Fibroblast of lung (primary cell): ENCODE data around the gene GMPR. TPM values are rescaled to one million over a fixed set of nuclear protein-coding genes. Genes with fewer than 3 reads are reported as not detected.
"Not testable (repeated sequence)": the region's sequence is repeated elsewhere in the genome, so short reads cannot be mapped to it uniquely, and the experiment has no call there.

ENCODE experiments used
- DNase-seq, 2 donors: peaks; one replicate each; pipeline versions ENCODE4 v3.0.0 to v3.0.0-alpha.2; 2010; ENCODE audit warnings: low read depth in 2 of 2
- H2AFZ ChIP-seq: 2 replicates; pipeline ENCODE4 v1.5.1; 2012; ENCODE audit warnings: low read length, control low read depth, inconsistent platforms
- H3K27ac ChIP-seq: 2 replicates; pipeline ENCODE4 v1.5.1; 2011; ENCODE audit warnings: low read length, control low read depth; ENCODE audit not compliant: insufficient read depth
- H3K27me3 ChIP-seq: 2 replicates; pipeline ENCODE4 v1.5.1; 2011; ENCODE audit warnings: mild to moderate bottlenecking, low read length; ENCODE audit not compliant: control insufficient read depth, insufficient read depth
- H3K36me3 ChIP-seq: 2 replicates; pipeline ENCODE4 v1.5.1; 2011; ENCODE audit warnings: low read length; ENCODE audit not compliant: control insufficient read depth, insufficient read depth
- H3K4me1 ChIP-seq: 2 replicates; pipeline ENCODE4 v1.5.1; 2011; ENCODE audit warnings: low read length; ENCODE audit not compliant: control insufficient read depth, insufficient read depth; ENCODE audit errors: extremely low read depth
- H3K4me2 ChIP-seq: 2 replicates; pipeline ENCODE4 v1.5.1; 2011; ENCODE audit warnings: low read length, control low read depth; ENCODE audit not compliant: insufficient read depth; ENCODE audit errors: extremely low read depth
- H3K4me3 ChIP-seq, 4 experiments: fragments of 200-600 bp in 1 of 4; sonication (generic) in 1 of 4; replicated peaks in 1 of 4; 2 replicates each; pipeline ENCODE4 v1.5.1; 2011 to 2016; ENCODE audit warnings: low read length in 4 of 4, low read depth in 3 of 4, mild to moderate bottlenecking in 3 of 4, control low read depth in 2 of 4, inconsistent platforms in 1 of 4, mixed read lengths in 1 of 4; ENCODE audit not compliant: insufficient read depth in 1 of 4; ENCODE audit errors: control extremely low read depth in 1 of 4
- H3K79me2 ChIP-seq: 2 replicates; pipeline ENCODE4 v1.5.1; 2012; ENCODE audit warnings: mild to moderate bottlenecking, low read length, inconsistent platforms; ENCODE audit not compliant: control insufficient read depth, insufficient read depth
- H3K9ac ChIP-seq: 2 replicates; pipeline ENCODE4 v1.5.1; 2011; ENCODE audit warnings: mild to moderate bottlenecking, low read length, control low read depth; ENCODE audit not compliant: insufficient read depth
- H3K9me3 ChIP-seq: 2 replicates; pipeline ENCODE4 v1.5.1; 2012; ENCODE audit warnings: low read depth, low read length; ENCODE audit not compliant: control insufficient read depth, insufficient read depth
- H4K20me1 ChIP-seq: 2 replicates; pipeline ENCODE4 v1.5.1; 2011; ENCODE audit warnings: low read length; ENCODE audit not compliant: control insufficient read depth, insufficient read depth; ENCODE audit errors: extremely low read depth
- CTCF ChIP-seq, 2 donors: IDR thresholded peaks in 1 of 2; conservative IDR thresholded peaks in 1 of 2; 1 replicate in 1 of 2; 2 replicates in 1 of 2; pipeline ENCODE4 v1.5.1; 2011 to 2012; ENCODE audit warnings: low read length in 2 of 2, control low read depth in 1 of 2, inconsistent platforms in 1 of 2, low read depth in 1 of 2, mild to moderate bottlenecking in 1 of 2
- EZH2 ChIP-seq: IDR thresholded peaks from 2 replicates; pipeline ENCODE4 v1.5.1; 2012; ENCODE audit warnings: low read length, control low read depth, mild to moderate bottlenecking; ENCODE audit errors: missing control alignments
- polyA plus RNA-seq, 2 donors: library from polyadenylated mRNA; depleted of rRNA in 1 of 2; stranded (reverse) in 1 of 2; unstranded in 1 of 2; fragments of >200 nt; gene quantifications; 2 replicates each; pipeline ENCODE4 v1.2.1, GENCODE V29; 2011 to 2012; ENCODE audit warnings: missing spikeins in 1 of 2
- total RNA-seq: library from RNA; depleted of rRNA; stranded (reverse); fragments of >200 nt; gene quantifications from 2 replicates; pipeline ENCODE4 v1.2.1, GENCODE V29; 2014

The GMPR gene
- total and polyA plus RNA-seq, 2 donors (not counting 1 experiment from before 2014, with no cell fraction given) = 13.2 to 16.4 TPM

- Histone ChIP-seq H3K4me1 (no peaks in the 10 kb centered on the region), H3K27ac (no peak overlapping the region), H3K27me3 (no peaks in the 10 kb centered on the region), H3K9me3 (no peaks in the 10 kb centered on the region), H3K4me2 (no peak overlapping the region), H4K20me1 (no peaks in the 10 kb centered on the region), H3K4me3 (no peak overlapping the region), H2AFZ (no peak overlapping the region), H3K36me3 (no peaks in the 10 kb centered on the region), H3K9ac (no peak overlapping the region), H3K79me2 (no peaks in the 10 kb centered on the region)
- no peak for TF ChIP-seq CTCF (conservative IDR thresholded peaks at IDR 0.05 in 1 of 2, IDR thresholded peaks at IDR 0.05 in 1 of 2; ENCODE audit: low read depth in 1 of 2, low read length in 2 of 2)
- no peak for TF ChIP-seq EZH2
- no peak for DNase-seq
Observed at GRCh38 chr6:16256781-16257180, 18.4 kb downstream of the GMPR start.

- Histone ChIP-seq H3K27me3 (no peaks in the 10 kb centered on the region), H3K36me3 (no peaks in the 10 kb centered on the region), H4K20me1 (no peaks in the 10 kb centered on the region), H3K9me3 (no peaks in the 10 kb centered on the region), H3K79me2 (no peaks in the 10 kb centered on the region), H3K4me2 (no peak overlapping the region), H3K27ac (no peak overlapping the region), H3K4me1 (no peaks in the 10 kb centered on the region), H2AFZ (no peak overlapping the region), H3K4me3 (no peak overlapping the region), H3K9ac (no peak overlapping the region)
- DNase-seq = no peak
- TF ChIP-seq CTCF (conservative IDR thresholded peaks at IDR 0.05 in 1 of 2, IDR thresholded peaks at IDR 0.05 in 1 of 2; ENCODE audit: low read depth in 1 of 2, low read length in 2 of 2) = no peak
- TF ChIP-seq EZH2 = no peak
Observed at GRCh38 chr6:16257999-16258708, 19.8 kb downstream of the GMPR start.

GRCh38 chr6:16258709-16259075 lies 20.3 kb downstream of the GMPR start:
- Histone ChIP-seq H3K4me2 (no peak overlapping the region), H3K9me3 (no peaks in the 10 kb centered on the region), H3K27ac (no peak overlapping the region), H3K27me3 (no peaks in the 10 kb centered on the region), H3K4me1 (no peaks in the 10 kb centered on the region), H3K36me3 (no peaks in the 10 kb centered on the region), H3K4me3 (no peak overlapping the region), H3K9ac (no peak overlapping the region), H2AFZ (no peak overlapping the region), H3K79me2 (no peaks in the 10 kb centered on the region), H4K20me1 (no peaks in the 10 kb centered on the region)
- no peak for TF ChIP-seq EZH2
- no peak for TF ChIP-seq CTCF (conservative IDR thresholded peaks at IDR 0.05 in 1 of 2, IDR thresholded peaks at IDR 0.05 in 1 of 2; ENCODE audit: low read depth in 1 of 2, low read length in 2 of 2)
- DNase-seq = no peak

- H3K36me3 ChIP-seq, DNase-seq, H4K20me1 ChIP-seq, H3K4me2 ChIP-seq, H2AFZ ChIP-seq, H3K79me2 ChIP-seq, H3K9me3 ChIP-seq, H3K27me3 ChIP-seq, H3K27ac ChIP-seq, H3K4me1 ChIP-seq, H3K9ac ChIP-seq, H3K4me3 ChIP-seq: not testable (repeated sequence)
Observed at GRCh38 chr6:16259604-16260003, 21.2 kb downstream of the GMPR start.

- not testable (repeated sequence) for H3K4me2 ChIP-seq, H3K9ac ChIP-seq, H3K79me2 ChIP-seq, DNase-seq, H3K27me3 ChIP-seq, H3K4me3 ChIP-seq, H3K36me3 ChIP-seq, H3K9me3 ChIP-seq, H4K20me1 ChIP-seq, H3K27ac ChIP-seq, H3K4me1 ChIP-seq, H2AFZ ChIP-seq
Observed at GRCh38 chr6:16260602-16261001, 22.2 kb downstream of the GMPR start.
